NCI-H128 (cell line): ENCODE results near the gene APP.

ENCODE experiments used
- DNase-seq: peaks from one replicate; lab custom pipeline; 2025; ENCODE audit not compliant: unreplicated experiment; lab: John Stamatoyannopoulos, UW

Gene APP

GRCh38 chr21:26170471-26171257 is at the start of gene APP:
APP (minus strand) TSS chr21:26170770; CDS start chr21:26170620, 150 bp downstream.
- peak; percentile 73 for DNase-seq

GRCh38 chr21:26212220-26212619 is 41.6 kb upstream of the APP start:
- no peak for DNase-seq

- no peak for DNase-seq
Measured at GRCh38 chr21:26210614-26211013, 40.0 kb upstream of the APP start.

GRCh38 chr21:26207021-26207420 is 36.5 kb upstream of the APP start:
- no peak for DNase-seq

GRCh38 chr21:26199456-26199855 is 28.9 kb upstream of the APP start:
- no peak for DNase-seq

- no peak for DNase-seq
Measured at GRCh38 chr21:26195708-26196107, 25.1 kb upstream of the APP start.

- DNase-seq, result no peak
Measured at GRCh38 chr21:26194811-26195251, 24.3 kb upstream of the APP start.

GRCh38 chr21:26194326-26194725 is 23.8 kb upstream of the APP start:
- DNase-seq, result no peak

- no peak for DNase-seq
Measured at GRCh38 chr21:26191609-26192008, 21.0 kb upstream of the APP start.

- no peak for DNase-seq
Measured at GRCh38 chr21:26188422-26188821, 17.9 kb upstream of the APP start.

GRCh38 chr21:26185446-26185845 is 14.9 kb upstream of the APP start:
- no peak for DNase-seq

GRCh38 chr21:26185021-26185420 is 14.5 kb upstream of the APP start:
- no peak for DNase-seq

GRCh38 chr21:26179501-26179900 is 8.9 kb upstream of the APP start:
- DNase-seq, result no peak

GRCh38 chr21:26177746-26178426 is 7.3 kb upstream of the APP start:
- DNase-seq, result no peak

GRCh38 chr21:26177187-26177586 is 6.6 kb upstream of the APP start:
- DNase-seq, result no peak

- DNase-seq, result no peak
Measured at GRCh38 chr21:26171258-26172100, 909 bp upstream of the APP start.

GRCh38 chr21:26169611-26170470 is 729 bp downstream of the APP start:
- DNase-seq, result peak; percentile 40

GRCh38 chr21:26169061-26169610 is 1.4 kb downstream of the APP start:
- peak; percentile 46 for DNase-seq

GRCh38 chr21:26168371-26168770 is 2.2 kb downstream of the APP start:
- DNase-seq, result no peak

- DNase-seq, result no peak
Measured at GRCh38 chr21:26167593-26167992, 3.0 kb downstream of the APP start.
